Measurements from ENCODE around the gene ZSWIM8.

GRCh38 chr10:73838827-73839226, 53.4 kb downstream of the ZSWIM8 start:
- no peak for TF ChIP-seq GATA2 (IDR thresholded peaks at IDR 0.05; ENCODE audit: low read depth, low read length)
- TF ChIP-seq GATA3 (IDR thresholded peaks at IDR 0.05; ENCODE audit: low read depth, low read length): no peak
